Measurements from ENCODE around the gene ZNF678.

Gene ZNF678

DNA sequence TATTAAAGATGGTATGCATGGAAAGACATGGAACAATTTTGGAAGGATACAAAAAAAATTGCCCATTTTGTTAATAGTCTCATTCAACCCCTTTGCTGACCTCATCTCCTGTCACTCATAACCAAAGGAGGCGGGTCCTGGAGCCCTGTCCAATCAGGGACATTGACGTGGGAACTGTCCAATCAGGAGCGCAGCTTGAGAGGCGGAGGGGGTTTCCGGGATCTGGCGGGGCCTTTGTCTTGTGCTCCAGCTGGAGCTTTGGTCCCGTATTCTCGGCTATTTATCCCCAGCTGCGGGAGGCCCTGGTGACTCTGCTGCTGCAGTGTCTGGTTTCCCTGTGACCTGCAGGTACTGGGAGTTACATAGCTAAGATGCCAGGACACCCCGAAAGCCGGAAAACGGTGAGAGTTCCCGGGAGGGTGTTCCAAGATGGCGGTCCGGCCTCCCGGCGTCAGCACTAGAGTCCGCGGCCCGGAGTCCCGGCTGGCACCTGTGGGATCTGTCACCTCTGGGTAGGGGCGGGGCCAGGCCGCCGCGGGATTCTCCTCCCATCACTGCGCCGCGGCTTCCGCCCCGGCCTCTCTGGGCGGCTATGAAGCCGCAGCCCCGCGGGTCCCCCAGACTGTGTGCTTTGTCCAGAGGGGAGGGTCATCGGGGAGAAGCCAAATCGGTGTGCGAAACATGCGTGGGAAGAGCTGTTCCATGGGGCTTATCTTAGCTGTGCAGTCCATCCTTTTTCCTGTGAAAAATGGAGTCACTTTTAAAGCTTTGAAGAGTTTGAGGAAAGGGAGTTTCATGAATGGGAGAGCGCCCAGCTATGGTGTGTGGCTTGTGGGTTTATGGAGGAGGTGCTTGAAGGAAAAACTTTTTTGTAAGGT lies at the start of gene ZNF678:
Gene ZNF678, plus strand, starts transcription at position 233 of the 878 bp plus-strand sequence. CDS start 87,436 bp downstream, outside the sequence.
- DNase-seq = peak; percentile 93
- peak; percentile 82 for TF ChIP-seq POLR2A (IDR thresholded peaks at IDR 0.05; ENCODE audit: low read length)
- no peak for TF ChIP-seq GATA1 (IDR thresholded peaks at IDR 0.05; ENCODE audit: low read depth, low read length)

DNA sequence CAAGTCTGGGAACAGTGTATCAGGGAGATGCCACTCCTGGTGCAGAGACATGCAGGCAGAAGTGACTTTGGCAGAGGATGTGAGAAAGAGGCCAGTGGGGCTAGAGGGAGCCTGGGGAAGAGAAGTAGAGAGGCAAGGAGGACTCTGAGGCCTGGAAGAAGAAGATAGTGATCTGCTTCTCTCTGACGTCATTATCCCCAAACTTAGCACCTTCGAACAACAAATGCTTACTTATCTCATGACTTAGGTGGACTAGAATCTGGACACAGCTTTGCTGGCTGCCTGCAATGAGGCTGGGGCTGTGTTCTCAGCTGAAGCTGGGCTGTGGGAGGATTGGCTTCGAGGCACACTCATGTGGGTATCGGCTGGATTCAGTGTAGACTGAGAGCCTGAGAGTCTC lies 44.5 kb upstream of the ZNF678 start:
- DNase-seq = no peak
- TF ChIP-seq POLR2A (IDR thresholded peaks at IDR 0.05; ENCODE audit: low read length) = no peak
- TF ChIP-seq GATA1 (IDR thresholded peaks at IDR 0.05; ENCODE audit: low read depth, low read length) = no peak

DNA sequence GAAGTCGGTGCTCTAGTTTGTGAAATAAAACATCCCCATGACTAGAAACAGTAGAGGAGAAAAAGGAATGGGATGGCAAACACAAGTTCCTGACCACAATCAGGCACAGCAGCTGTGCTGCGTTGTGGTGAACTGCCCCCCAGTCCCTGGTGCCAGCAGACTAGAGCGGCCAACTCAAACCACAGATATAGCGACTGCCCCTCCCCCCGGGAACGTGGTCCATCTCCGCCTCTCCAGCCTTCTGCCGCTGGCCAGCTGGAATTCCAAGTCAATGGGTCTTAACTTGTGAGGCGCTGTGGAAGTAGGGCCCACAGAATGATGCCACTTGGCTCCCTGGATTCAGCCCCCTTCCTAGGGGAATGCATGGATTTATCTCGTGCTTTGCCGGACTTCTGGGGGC lies 41.6 kb upstream of the ZNF678 start:
- TF ChIP-seq POLR2A (IDR thresholded peaks at IDR 0.05; ENCODE audit: low read length) (no peak), GATA1 (IDR thresholded peaks at IDR 0.05; ENCODE audit: low read depth, low read length) (no peak)
- DNase-seq = no peak

DNA sequence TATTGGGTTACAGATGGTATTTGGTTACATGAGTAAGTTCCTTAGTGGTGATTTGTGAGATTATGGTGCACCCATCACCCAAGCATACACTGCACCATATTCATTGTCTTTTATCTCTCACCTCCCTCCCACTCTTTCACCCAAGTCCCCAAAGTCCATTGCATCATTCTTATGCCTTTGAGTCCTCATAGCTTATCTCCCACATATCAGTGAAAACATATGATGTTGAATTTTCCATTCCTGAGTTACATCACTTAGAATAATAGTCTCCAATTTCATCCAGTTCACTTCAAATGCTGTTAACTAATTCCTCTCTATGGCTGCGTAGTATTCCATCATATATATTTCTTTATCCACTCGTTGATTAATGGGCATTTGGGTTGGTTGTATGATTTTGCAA lies 36.8 kb upstream of the ZNF678 start:
- TF ChIP-seq GATA1 (IDR thresholded peaks at IDR 0.05; ENCODE audit: low read depth, low read length) = no peak
- TF ChIP-seq POLR2A (IDR thresholded peaks at IDR 0.05; ENCODE audit: low read length) = no peak
- DNase-seq = no peak

DNA sequence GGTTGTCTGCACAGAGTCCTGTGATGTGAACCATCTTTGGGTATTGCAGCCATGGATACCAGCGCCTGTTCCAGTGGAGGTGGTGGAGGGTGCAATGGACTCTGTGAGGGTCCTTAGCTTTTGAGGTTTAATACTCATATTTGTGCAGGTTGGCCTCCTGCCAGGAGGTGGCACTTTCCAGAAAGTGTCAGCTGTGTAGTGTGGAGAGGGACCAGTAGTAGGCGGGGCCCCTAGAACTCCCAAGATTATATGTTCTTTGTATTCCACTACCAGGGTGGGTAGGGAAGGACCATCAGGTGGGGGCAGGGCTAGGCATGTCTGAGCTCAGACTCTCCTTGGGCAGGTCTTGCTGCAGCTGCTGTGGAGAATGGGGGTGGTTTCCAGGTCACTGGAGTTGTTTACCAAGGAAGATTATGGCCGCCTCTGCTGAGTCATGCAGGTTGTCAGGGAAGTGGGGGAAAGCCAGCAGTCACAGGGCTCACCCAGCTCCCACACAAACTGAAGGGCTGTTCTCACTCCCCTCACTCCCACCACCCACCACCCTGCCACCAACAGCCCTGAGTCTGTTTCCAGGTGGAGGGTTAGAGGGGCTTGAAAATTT lies 31.2 kb upstream of the ZNF678 start:
- no peak for DNase-seq
- no peak for TF ChIP-seq POLR2A (IDR thresholded peaks at IDR 0.05; ENCODE audit: low read length)
- no peak for TF ChIP-seq GATA1 (IDR thresholded peaks at IDR 0.05; ENCODE audit: low read depth, low read length)

DNA sequence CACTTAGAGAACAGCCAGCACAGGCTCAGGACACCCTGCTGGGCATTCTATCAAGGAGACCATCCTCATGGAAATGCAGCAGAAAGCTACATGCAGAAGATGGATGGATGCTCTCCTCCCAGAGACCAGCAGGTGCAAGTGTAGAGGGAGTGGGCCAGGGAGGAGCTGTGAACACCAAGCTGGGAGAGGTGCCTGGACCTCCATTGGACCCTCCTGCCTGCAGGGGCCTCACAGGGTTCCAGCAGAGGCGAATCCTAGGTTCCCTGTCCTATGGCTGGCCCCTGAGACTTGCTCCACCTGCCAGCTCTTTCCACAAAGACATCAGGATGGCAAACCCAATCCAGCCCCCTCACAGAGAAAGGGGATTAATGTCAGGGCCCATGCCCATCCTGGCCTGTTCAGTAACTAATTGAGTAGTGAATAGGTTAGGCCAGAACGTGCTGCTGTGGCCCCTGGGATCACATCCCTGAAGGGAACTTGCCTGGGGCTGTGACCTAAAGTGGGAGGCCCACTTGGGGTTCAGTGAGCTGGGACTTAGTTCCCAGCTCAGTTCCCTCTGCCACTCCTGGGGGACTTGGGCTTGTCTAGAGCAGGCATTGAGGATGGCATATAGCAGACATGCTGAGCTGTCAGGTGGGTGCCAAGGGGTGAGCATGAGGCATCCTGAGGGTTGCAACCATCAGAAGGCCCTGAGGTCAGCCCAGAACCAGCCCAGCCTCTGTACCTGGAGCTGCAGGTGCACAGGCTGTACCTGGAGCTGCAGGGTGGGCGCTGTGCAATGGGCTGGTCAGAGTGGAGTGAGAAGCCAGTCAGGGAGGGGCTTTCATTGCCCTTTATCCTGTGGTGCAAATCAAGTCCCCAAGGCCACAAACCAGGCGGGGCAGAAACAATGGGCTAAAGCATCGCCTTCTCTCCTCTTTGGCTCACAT lies 22.9 kb upstream of the ZNF678 start:
- no peak for TF ChIP-seq GATA1 (IDR thresholded peaks at IDR 0.05; ENCODE audit: low read depth, low read length)
- TF ChIP-seq POLR2A (IDR thresholded peaks at IDR 0.05; ENCODE audit: low read length) = no peak

DNA sequence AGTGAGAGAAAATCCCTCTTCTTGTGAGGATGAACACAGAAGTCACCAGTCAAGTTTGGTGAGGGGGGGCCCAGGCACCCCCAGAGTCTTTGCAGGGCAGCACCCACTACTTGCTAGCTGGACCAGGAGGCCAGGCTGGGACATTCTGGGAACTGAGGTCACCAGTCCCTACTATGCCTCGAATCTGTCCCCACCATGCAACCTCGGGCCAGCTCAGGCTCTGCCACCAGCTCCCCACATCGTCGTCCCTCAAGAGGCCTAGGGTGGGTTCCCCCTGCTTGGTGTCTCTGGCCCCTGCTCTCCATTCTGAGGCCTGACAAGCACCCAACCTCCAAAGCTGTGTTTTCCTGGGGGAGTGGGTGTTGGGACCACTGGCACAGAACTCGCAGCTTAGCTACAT lies 22.2 kb upstream of the ZNF678 start:
- no peak for DNase-seq
- TF ChIP-seq GATA1 (IDR thresholded peaks at IDR 0.05; ENCODE audit: low read depth, low read length) (no peak), POLR2A (IDR thresholded peaks at IDR 0.05; ENCODE audit: low read length) (no peak)

More for the DNA sequence above, 22.9 kb upstream of the ZNF678 start:
- no peak for DNase-seq

DNA sequence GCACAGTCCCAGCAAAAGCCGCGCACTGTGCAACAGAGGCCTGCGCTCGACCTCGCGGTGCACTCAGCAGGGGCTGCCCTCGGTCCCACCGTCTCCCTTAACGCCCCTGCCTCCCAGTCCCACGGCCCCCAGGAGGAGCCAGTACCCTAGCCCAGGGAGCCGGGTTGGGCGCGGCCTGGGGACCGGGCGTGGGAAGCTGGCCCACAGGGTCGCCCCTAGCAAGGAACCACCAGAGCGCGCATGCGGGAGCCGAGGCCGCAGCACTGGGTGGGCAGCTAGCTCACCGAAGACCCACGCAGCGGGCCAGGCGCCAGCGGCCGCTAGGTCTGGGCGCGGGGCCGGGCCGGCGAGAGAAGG lies 21.6 kb upstream of the ZNF678 start:
- no peak for TF ChIP-seq GATA1 (IDR thresholded peaks at IDR 0.05; ENCODE audit: low read depth, low read length)
- TF ChIP-seq POLR2A (IDR thresholded peaks at IDR 0.05; ENCODE audit: low read length) = no peak
- DNase-seq = peak in 1 of 2 experiments; percentile 53

DNA sequence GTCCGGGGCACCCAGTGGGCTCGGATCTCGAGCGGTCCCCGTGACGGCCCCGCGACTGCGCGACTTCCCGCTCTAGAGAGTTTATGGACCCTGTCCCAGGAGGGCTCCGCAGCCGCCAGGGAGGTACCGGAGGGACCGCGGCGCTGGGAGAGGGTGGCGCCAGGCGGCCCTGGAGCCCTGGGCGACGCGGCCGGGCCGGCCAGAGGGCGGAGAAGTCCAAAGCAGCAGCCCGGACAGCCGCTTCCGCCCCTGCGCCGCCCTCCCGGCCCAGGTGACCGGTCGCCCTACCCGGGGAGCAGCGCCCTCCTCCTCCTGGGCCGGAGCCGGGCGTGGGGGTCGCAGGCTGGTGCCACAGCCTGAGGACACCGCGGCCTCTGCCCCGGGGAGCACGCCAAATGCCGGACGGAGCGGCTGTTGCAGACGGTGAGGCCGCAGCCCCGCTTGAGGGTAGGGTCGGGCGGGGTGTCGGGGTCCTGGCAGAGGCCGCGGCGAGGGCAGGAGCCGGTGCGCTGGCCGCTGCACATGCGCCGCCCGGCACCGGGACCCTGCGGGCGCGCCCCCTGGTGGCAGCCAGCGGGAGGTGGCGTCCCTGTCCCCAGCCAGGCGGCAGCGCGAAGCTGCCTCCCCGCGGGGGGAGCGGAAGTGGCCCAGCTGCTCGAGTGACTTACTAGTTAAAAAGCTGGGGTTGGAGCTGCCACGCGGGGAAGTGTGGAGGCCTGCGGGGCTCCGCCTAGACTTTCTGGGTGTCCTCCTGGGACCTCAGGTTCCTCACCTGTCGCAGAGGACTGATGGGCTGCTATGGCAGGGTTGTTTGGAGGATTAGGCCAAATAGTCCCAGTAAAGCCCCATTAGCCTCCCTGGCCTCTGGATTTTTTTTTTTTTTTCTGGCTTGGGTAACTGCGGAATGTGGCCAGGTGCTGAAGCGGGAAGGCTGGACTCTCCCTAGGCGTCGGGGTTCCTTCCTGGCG lies 20.9 kb upstream of the ZNF678 start:
- TF ChIP-seq GATA1 (IDR thresholded peaks at IDR 0.05; ENCODE audit: low read depth, low read length) (no peak), POLR2A (IDR thresholded peaks at IDR 0.05; ENCODE audit: low read length) (peak; percentile 36)
- DNase-seq = peak; percentile 88 to 91

DNA sequence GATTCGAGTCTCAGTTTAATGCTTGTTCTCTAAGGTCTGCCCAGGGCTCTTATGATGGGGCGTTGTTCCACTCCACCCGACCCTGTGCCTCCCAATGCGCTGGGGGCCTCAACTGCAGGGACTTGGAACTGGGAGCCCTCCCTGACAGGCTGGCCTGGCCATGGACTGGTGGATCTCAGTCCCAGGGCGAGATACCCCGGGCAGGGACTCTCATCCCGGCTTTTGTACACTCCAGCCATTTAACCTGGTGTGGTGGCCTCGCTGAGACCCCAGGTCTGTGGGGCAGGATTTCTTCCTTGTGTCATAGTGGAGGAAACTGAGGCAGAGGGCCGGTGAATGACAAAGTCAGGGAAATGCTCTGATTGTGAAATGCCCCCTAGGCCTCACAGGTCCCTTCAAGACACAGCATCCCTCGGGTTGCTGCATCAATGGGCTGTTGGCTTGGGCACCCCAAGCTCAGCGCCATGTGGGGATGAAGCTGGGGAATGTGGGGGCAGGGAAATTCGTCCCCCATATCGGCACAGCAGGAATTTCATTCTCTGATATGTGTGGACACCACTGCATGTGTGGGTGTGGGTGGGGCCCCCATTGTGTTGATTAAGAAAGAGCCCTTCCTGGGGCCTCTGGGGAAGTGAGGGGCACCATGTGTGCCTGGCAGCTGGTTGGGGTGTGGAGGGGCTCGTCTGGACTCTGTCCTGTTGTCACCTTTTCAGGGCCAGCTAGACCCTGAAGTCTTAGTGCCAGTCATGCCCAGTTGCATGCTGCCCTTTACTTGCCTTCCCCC lies 19.9 kb upstream of the ZNF678 start:
- TF ChIP-seq POLR2A (IDR thresholded peaks at IDR 0.05; ENCODE audit: low read length) (no peak), GATA1 (IDR thresholded peaks at IDR 0.05; ENCODE audit: low read depth, low read length) (no peak)
- no peak for DNase-seq

DNA sequence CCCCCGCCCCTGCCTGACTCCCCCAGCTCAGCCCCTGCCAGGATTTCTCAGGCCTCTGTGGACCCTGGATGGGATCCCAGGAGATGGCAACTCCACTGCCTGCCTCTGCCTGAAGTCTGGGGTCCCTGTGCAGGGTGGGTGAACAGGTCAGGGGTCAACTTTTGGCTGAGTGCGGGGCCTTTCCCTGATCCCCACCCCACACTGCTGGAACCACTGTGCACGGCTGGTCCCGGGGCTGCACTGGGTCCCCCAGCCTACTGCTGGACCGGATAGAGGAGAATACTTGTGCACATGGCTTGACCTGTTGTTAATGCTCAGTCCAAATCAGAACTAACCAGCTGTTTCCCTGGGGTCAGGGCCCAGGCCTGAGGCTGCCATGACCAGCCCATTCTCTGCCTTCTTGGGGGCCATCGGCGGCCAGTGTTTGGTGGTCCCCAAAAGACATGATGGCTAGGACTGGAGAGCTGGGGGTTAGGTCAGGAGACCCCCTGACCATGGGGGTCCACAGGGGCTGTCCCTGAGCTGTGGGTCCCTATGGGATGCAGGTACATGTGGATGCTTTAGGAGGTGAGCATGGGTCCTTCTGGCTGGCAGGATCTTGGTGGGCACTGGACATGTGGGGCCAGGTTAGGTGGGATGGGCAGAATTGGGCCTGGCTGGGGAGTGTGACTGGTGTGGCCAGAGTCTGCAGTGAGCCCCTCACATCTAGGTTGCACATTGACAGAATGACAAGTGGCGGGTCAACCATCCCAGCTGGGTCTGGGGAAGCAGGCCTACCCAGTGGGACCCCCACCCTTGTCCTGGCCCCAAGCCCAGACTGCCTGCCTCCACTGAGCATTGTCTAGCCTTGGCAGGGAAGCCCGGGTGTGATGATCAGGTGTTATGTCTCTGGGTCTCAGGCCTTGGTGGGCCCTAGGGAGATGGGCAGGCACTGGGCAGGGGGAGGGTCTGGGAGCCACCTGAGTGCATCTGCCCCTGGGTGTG lies 19.0 kb upstream of the ZNF678 start:
- TF ChIP-seq POLR2A (IDR thresholded peaks at IDR 0.05; ENCODE audit: low read length) = no peak
- no peak for TF ChIP-seq GATA1 (IDR thresholded peaks at IDR 0.05; ENCODE audit: low read depth, low read length)
- DNase-seq = no peak
